ENCODE results near the gene FKBP1B.

- TF ChIP-seq CHD2 (IDR thresholded peaks at IDR 0.05; ENCODE audit: low read length, partially characterized antibody) (no peak), EP300 (IDR thresholded peaks at IDR 0.05) (no peak), CTCF (IDR thresholded peaks at IDR 0.05) (no peak), ZNF302 (CRISPR knock-in tag; IDR thresholded peaks at IDR 0.05) (no peak), JUN (IDR thresholded peaks at IDR 0.05) (no peak), KDM1A (IDR thresholded peaks at IDR 0.05; ENCODE audit: low read depth) (no peak)
Observed at GRCh38 chr2:24010477-24011249, 38.9 kb upstream of the FKBP1B start.

Measured in A549 (cell line).